HCT116 (cell line): ENCODE results near the gene HDAC11. TPM values are rescaled to one million over a fixed set of nuclear protein-coding genes. Genes with fewer than 3 reads are reported as not detected.

Source experiments
- ATAC-seq: fragments of 200-7000 bp; cut with Tn5 transposase; 2 replicates; pipeline ENCODE4 v1.9.1; 2020; ENCODE audit warnings: mild to moderate bottlenecking, moderate library complexity
- BruUV-seq: library from RNA; stranded (reverse); fragments of 400-500 nt; replicated peaks from 2 replicates; lab custom pipeline; 2021; lab: Mats Ljungman, UMichigan
- CTCF ChIA-PET: fragments of 300-600 bp; sonication (Branson Sonifier 250); formaldehyde crosslinking; loops from one replicate; lab custom pipeline; 2021; ENCODE audit warnings: antibody characterized with exemption; lab: Charles Lee
- POLR2A ChIA-PET: fragments of 300-600, 350-600 bp; sonication (Branson Sonifier 250); formaldehyde crosslinking; loops from one replicate; lab custom pipeline; 2021; ENCODE audit warnings: antibody characterized with exemption; lab: Charles Lee
- RAD21 ChIA-PET, 2 experiments: fragments of 300-600 bp; sonication (Branson Sonifier 250); formaldehyde crosslinking; loops; one replicate each; lab custom pipeline; 2023; ENCODE audit warnings: low total read pairs in 2 of 2; ENCODE audit not compliant: uncharacterized antibody in 2 of 2, unreplicated experiment in 2 of 2, low non-redundant PET in 1 of 2; lab: Charles Lee
- DNase-seq: peaks from one replicate; pipeline ENCODE4 v3.0.0-alpha.2; 2010; ENCODE audit warnings: low read depth, low spot score
- H2AFZ ChIP-seq: fragments of 200-600 bp; shearing (Covaris generic), sonication (generic); 2 replicates; pipeline ENCODE4 v1.6.1; 2017; ENCODE audit warnings: low read depth, mixed run types, mixed read lengths, antibody characterized with exemption, low read length; ENCODE audit not compliant: poor library complexity, severe bottlenecking
- H3K27ac ChIP-seq: 2 replicates; pipeline ENCODE4 v1.5.1; 2012; ENCODE audit warnings: low read depth, low read length
- H3K27me3 ChIP-seq: fragments of 200-600 bp; sonication (generic); 2 replicates; pipeline ENCODE4 v1.6.1; 2016; ENCODE audit warnings: mixed run types, low read length, mixed read lengths; ENCODE audit not compliant: insufficient read depth
- H3K36me3 ChIP-seq, 2 experiments: fragments of 200-500 bp in 1 of 2; fragments of 200-600 bp in 1 of 2; sonication (Bioruptor generic) in 1 of 2; sonication (generic) in 1 of 2; 2 replicates each; pipeline versions ENCODE4 v1.5.1 to v1.6.1; 2014 to 2016; ENCODE audit warnings: low read length in 2 of 2, inconsistent platforms in 1 of 2, mixed read lengths in 1 of 2, mixed run types in 1 of 2; ENCODE audit not compliant: insufficient read depth in 2 of 2, control insufficient read depth in 1 of 2
- H3K4me1 ChIP-seq, 2 experiments: fragments of 200-600 bp in 1 of 2; sonication (generic) in 1 of 2; 2 replicates each; pipeline versions ENCODE4 v1.5.1 to v1.6.1; 2012 to 2017; ENCODE audit warnings: low read length in 2 of 2, inconsistent platforms in 1 of 2, mild to moderate bottlenecking in 1 of 2, mixed read lengths in 1 of 2, mixed run types in 1 of 2, moderate library complexity in 1 of 2; ENCODE audit not compliant: insufficient read depth in 2 of 2, control insufficient read depth in 1 of 2
- H3K4me2 ChIP-seq: fragments of 200-600 bp; sonication (generic); 2 replicates; pipeline ENCODE4 v1.6.1; 2017; ENCODE audit warnings: mixed run types, low read length, mixed read lengths
- H3K4me3 ChIP-seq, 2 experiments: fragments of 200-600 bp in 1 of 2; sonication (generic) in 1 of 2; replicated peaks in 1 of 2; 2 replicates each; pipeline ENCODE4 v1.5.1; 2011 to 2016; ENCODE audit warnings: low read length in 2 of 2, control low read depth in 1 of 2, low read depth in 1 of 2, mild to moderate bottlenecking in 1 of 2, mixed read lengths in 1 of 2, mixed run types in 1 of 2
- H3K79me2 ChIP-seq: fragments of 200-600 bp; sonication (generic); 2 replicates; pipeline ENCODE4 v1.6.1; 2017; ENCODE audit warnings: mild to moderate bottlenecking, mixed run types, low read length, moderate library complexity, mixed read lengths; ENCODE audit not compliant: insufficient read depth
- H3K9ac ChIP-seq: fragments of 200-600 bp; sonication (generic); 2 replicates; pipeline ENCODE4 v1.6.1; 2016; ENCODE audit warnings: low read length, mixed read lengths
- H3K9me2 ChIP-seq: fragments of 200-600 bp; sonication (generic), shearing (Covaris generic); 2 replicates; pipeline ENCODE4 v1.6.1; 2017; ENCODE audit warnings: mixed run types, mild to moderate bottlenecking, moderate library complexity; ENCODE audit not compliant: insufficient read depth
- H3K9me3 ChIP-seq, 2 experiments: fragments of 200-500 bp in 1 of 2; fragments of 200-600 bp in 1 of 2; sonication (Bioruptor generic) in 1 of 2; sonication (generic) in 1 of 2; 2 replicates each; pipeline ENCODE4 v1.6.1; 2014 to 2017; ENCODE audit warnings: low read length in 2 of 2, mixed read lengths in 2 of 2, inconsistent platforms in 1 of 2, low read depth in 1 of 2, mild to moderate bottlenecking in 1 of 2, mixed run types in 1 of 2, moderate library complexity in 1 of 2; ENCODE audit not compliant: control insufficient read depth in 1 of 2, insufficient read depth in 1 of 2
- H4K20me1 ChIP-seq: fragments of 200-600 bp; sonication (generic), shearing (Covaris generic); 2 replicates; pipeline ENCODE4 v1.6.1; 2017; ENCODE audit warnings: mixed run types, mild to moderate bottlenecking, moderate library complexity; ENCODE audit not compliant: insufficient read depth
- ATF3 ChIP-seq: IDR thresholded peaks from 2 replicates; pipeline ENCODE4 v1.6.1; 2012
- CBX3 ChIP-seq: IDR thresholded peaks from 2 replicates; pipeline ENCODE4 v1.6.1; 2012; ENCODE audit warnings: low read depth
- CEBPB ChIP-seq: IDR thresholded peaks from 2 replicates; pipeline ENCODE4 v1.6.1; 2012; ENCODE audit warnings: low read depth
- EGR1 ChIP-seq: IDR thresholded peaks from 2 replicates; pipeline ENCODE4 v1.6.1; 2012; ENCODE audit warnings: low read depth
- EZH2 ChIP-seq: fragments of 200-600 bp; sonication (generic); IDR thresholded peaks from 2 replicates; pipeline ENCODE4 v1.6.1; 2017; ENCODE audit warnings: antibody characterized with exemption, mixed run types
- EZH2phosphoT487 ChIP-seq: fragments of 200-600 bp; IDR thresholded peaks from 2 replicates; pipeline ENCODE4 v1.6.1; 2018; ENCODE audit warnings: antibody characterized with exemption, borderline replicate concordance
- JUND ChIP-seq: IDR thresholded peaks from 2 replicates; pipeline ENCODE4 v1.6.1; 2012
- MAX ChIP-seq: IDR thresholded peaks from 2 replicates; pipeline ENCODE4 v1.6.1; 2012
- POLR2A ChIP-seq: IDR thresholded peaks from 2 replicates; pipeline ENCODE4 v1.7.0; 2011; ENCODE audit warnings: borderline replicate concordance; ENCODE audit not compliant: insufficient read depth, insufficient read length; ENCODE audit errors: extremely low read depth
- POLR2AphosphoS5 ChIP-seq: IDR thresholded peaks from 2 replicates; pipeline ENCODE4 v1.6.1; 2011; ENCODE audit warnings: mild to moderate bottlenecking, low read depth, low read length, moderate library complexity
- REST ChIP-seq: IDR thresholded peaks from 2 replicates; pipeline ENCODE4 v1.6.1; 2012; ENCODE audit warnings: low read depth
- SIN3A ChIP-seq: IDR thresholded peaks from 2 replicates; pipeline ENCODE4 v1.6.1; 2012; ENCODE audit warnings: low read depth
- SP1 ChIP-seq: IDR thresholded peaks from 2 replicates; pipeline ENCODE4 v1.6.1; 2012; ENCODE audit warnings: low read depth
- TCF7L2 ChIP-seq: IDR thresholded peaks from 2 replicates; pipeline ENCODE4 v1.7.0; 2011; ENCODE audit warnings: borderline replicate concordance, inconsistent platforms; ENCODE audit not compliant: insufficient read depth, insufficient read length; ENCODE audit errors: extremely low read depth
- ZBTB33 ChIP-seq: IDR thresholded peaks from 2 replicates; pipeline ENCODE4 v1.6.1; 2011; ENCODE audit warnings: mild to moderate bottlenecking, low read length, moderate library complexity; ENCODE audit not compliant: insufficient replicate concordance; ENCODE audit errors: extremely low read depth
- ZNF274 ChIP-seq: fragments of 200-500 bp; sonication (Bioruptor generic); IDR thresholded peaks from 2 replicates; pipeline ENCODE4 v1.6.1; 2014; ENCODE audit warnings: mild to moderate bottlenecking, low read depth, low read length, inconsistent platforms
- intact Hi-C: fragments of 100-400 bp; cut with micrococcal nuclease; formaldehyde crosslinking; loops from 2 replicates; pipeline ENCODE4 v1.10.0; 2022
- total RNA-seq: library from RNA; stranded (reverse); gene quantifications from one replicate; pipeline ENCODE4 v1.2.1, GENCODE V29; 2021; ENCODE audit not compliant: unreplicated experiment

Gene HDAC11
- total RNA-seq, 1 experiment from 2014 or later = 16.1 TPM

GRCh38 chr3:13529196-13530112 lies 49.3 kb downstream of the HDAC11 start:
- H3K4me3 ChIP-seq = no peak overlapping the region
- H4K20me1 ChIP-seq = no peaks in the 10 kb centered on the region
- no peaks in the 10 kb centered on the region for H3K9me2 ChIP-seq
- no peak for DNase-seq
- TF ChIP-seq REST (no peak), POLR2A (no peak), EGR1 (no peak), EZH2phosphoT487 (no peak), ATF3 (no peak), POLR2AphosphoS5 (no peak), ZBTB33 (no peak), EZH2 (no peak), TCF7L2 (no peak), JUND (no peak), MAX (no peak), CEBPB (no peak), SP1 (no peak), CBX3 (no peak), SIN3A (no peak), ZNF274 (no peak)
- TF ChIP-seq, all 23 proteins: peak for 0
- H3K9me3 ChIP-seq = no peaks in the 10 kb centered on the region
- no peak overlapping the region for H3K4me2 ChIP-seq
- H3K4me1 ChIP-seq = peaks cover 0 to 17% of the 10 kb centered on the region in 2 experiments; a peak in 2 of 4 replicates
- RAD21 ChIA-PET = no interaction called here
- H2AFZ ChIP-seq = no peak overlapping the region
- no peaks in the 10 kb centered on the region for H3K79me2 ChIP-seq
- no peak for ATAC-seq
- POLR2A ChIA-PET = no interaction called here
- no TSS peak for BruUV-seq
- no peak overlapping the region for H3K9ac ChIP-seq
- no peak overlapping the region for H3K27ac ChIP-seq
- H3K27me3 ChIP-seq = no peaks in the 10 kb centered on the region
- CTCF ChIA-PET = no interaction called here
- no peaks in the 10 kb centered on the region for H3K36me3 ChIP-seq
- intact Hi-C loops = no loop called here
